T47D (cell line): ENCODE measurements around the gene TCIRG1.

ENCODE experiments used
- DNase-seq, 2 experiments: peaks; one replicate each; pipeline versions ENCODE4 v3.0.0 to v3.0.0-alpha.2; 2011 to 2012; ENCODE audit warnings: low read depth in 1 of 2, low spot score in 1 of 2
- JUND ChIP-seq: IDR thresholded peaks from 2 replicates; pipeline ENCODE4 v1.6.1; 2012; ENCODE audit warnings: low read depth
- in situ Hi-C: cut with HindIII; loops from 2 replicates; pipeline ENCODE4 v1.10.0; 2016; ENCODE audit warnings: low sequenced_read_pairs, low pct_unique_long_range_greater_than_20kb

Gene TCIRG1

DNA sequence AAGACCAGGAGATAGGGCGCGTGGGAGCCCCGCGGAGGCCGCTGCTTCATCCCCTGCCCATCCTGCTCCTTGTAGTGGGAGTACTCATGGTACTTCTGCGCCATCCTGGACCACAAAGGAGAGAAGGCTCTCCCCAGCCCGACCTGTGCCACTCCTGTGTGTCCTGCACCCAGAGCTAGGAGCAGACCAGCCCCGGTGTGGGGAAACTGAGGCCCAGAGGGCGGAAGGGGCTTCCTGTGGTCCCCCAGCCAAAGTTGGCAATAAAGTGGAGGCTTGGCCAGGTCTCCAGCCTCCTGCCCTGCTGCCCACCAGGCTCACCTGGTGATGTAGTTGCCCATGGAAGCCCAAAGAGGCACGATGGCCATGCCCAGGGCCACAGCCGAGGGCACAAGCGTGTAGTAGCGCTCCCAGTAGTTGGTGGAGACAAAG lies 39.6 kb upstream of the TCIRG1 start:
- no peak for TF ChIP-seq JUND
- in situ Hi-C loops: no loop called here
- no peak for DNase-seq

DNA sequence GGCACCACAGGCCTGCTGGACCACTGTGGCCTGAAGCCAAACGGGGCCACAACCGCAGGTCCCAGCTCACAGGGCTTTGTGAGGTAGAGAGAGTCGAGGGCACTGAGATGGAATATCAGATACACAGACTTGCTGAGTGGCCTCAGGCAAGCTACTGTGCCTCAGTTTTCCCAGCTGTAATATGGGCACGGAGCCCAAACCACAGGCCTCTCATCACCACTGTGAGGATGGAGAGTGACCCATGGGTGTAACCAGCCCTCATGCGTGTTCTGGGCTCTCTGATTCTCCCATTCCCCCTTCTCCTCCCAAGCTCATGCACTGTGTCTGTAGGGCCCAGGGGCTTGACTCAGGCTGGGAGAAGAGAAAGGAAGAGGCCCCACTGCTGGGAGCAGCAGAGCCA lies 39.1 kb upstream of the TCIRG1 start:
- no peak for TF ChIP-seq JUND
- in situ Hi-C loops: no loop called here
- DNase-seq: no peak

DNA sequence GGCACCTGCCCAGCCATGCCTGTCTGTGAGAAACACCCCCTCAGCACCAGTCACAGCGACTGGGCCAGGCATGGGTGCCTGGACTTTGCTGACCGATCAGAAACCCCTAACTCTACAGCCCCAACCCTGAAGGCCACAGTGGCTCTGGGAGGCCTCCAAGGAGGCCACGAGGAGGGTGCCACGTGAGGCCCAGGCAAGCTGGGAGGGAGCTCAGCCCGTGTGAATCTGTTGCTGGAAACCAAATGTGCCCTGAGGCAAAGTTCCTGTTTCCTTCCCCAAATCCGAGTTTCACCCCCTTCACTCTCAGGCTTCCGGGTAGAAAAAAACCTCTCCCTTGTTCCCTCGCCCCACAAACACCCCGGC lies 36.3 kb upstream of the TCIRG1 start:
- in situ Hi-C loops: no loop called here
- DNase-seq: no peak
- TF ChIP-seq JUND: no peak

DNA sequence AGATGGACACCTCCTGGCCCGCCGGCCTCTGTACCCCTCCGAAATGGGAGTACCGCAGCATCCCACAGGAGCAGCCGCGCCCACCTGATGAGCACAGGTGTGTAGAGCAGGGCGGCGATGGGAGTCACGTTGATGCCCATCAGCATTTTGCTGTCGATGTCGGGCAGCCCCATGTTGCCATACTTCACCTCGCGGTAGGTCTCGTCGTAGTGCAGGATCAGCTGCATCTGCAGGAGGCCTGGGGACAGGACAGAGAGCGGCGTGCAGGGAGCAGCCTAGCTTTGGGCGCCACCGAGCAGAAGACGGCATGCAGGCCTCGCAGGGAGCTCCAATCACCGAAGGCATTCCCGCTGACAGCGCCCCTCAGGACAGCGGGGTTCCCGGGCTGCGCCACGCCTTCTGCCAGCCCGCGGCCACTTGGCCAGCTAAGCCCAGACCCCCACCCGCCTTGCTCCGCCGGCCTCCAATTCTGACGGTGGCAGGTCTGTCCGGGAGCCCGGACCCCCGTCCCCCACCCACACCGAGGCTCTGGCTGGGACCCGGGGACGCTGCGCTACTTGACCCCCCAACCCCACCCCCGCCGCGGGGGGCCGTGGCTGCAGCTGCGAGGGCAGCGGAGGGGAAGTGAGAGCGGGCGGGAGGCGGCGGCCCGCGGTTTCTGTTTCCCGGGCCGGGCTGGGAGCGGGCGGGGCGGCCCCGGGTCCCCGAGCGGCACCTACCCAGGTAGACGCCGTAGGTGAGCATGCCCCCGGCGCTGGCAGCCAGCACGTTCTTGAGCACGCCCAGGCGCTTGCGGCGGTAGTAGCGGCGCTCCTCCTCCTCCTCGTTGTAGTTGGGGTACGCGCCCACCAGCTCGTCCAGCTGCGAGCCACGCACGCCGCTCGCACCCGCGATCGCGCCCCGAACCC lies 35.6 kb upstream of the TCIRG1 start:
- TF ChIP-seq JUND: no peak
- in situ Hi-C loops: no loop called here
- DNase-seq: peak in 1 of 2 experiments; percentile 64

DNA sequence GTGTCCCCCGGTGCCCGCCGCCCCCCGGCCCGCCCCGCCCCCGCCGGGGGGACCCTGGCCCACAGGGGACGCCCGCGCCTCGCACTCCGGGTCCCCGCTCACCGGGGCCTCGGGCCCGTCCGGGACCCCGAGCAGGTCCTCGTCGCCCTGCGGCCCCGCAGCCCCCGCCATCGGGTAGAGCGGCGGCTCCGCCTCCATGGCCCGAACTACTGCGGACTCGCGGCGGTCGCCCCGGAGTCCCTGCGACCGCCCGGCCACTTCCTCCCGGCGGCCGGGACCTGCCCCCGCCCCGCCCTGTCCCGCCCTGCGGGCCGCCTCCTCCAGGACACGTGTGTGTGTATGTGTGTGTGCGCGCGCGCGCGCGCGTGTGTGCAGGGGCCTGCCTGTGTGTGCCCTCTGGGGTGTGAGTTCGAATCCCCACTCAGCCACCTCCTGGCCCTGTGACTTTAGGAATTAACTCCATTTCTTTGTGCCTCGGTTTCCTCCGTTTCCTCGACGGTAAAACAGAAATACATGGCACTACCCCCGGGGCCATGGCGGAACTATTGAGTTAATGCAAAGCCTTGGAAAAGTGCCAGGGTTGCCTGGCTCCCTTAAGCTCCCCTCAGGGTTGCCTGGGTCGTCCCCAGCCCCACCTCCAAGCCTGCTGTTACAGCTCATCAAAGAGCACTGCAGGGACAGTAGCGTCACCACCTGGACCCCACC lies 34.8 kb upstream of the TCIRG1 start, which contains the start of gene UNC93B1:
Gene UNC93B1, minus strand, starts transcription at position 252 of the 705 bp plus-strand sequence. Its CDS starts 54 bp downstream, at position 198.
- DNase-seq: peak; percentile 75 to 95
- TF ChIP-seq JUND: no peak
- in situ Hi-C loops: no loop called here

DNA sequence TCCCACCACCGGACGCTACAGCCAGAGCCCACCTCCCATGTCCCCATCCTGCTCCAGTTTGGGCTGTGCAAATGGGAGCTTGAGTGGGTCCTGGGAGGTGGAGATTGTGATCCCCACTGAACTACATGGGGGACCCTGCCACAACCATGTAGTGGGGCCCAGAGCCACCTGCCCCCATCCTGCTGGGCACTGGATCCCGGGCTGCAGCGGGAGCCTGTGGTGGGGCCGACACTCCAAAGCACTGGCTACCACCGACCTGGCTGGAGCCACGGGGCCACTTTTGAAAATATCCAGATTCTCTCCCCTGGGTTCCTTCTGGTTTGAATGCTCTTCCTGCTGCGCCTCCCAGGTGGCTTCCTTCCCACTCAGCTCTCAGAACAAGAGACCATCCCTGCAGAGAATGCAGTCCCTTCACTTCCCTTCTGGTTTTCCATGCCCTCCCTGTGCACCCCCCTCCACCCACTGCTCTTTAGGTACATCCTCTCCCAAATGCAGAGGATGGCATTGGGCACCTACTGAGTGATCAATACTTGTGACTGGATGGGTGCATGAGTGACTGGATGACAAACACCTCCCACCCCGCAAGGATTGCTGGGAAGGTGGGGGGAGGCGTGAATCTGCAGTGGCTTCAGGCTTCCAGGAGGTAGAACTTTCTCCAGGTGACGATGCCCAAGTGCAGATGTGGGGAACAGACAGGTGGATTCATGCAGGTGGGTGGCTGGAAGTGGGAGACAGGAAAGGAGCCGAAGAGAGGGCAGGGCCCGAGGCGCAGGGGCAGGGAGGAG lies 34.1 kb upstream of the TCIRG1 start:
- no peak for TF ChIP-seq JUND
- DNase-seq: peak; percentile 87 to 99
- in situ Hi-C loops: no loop called here

DNA sequence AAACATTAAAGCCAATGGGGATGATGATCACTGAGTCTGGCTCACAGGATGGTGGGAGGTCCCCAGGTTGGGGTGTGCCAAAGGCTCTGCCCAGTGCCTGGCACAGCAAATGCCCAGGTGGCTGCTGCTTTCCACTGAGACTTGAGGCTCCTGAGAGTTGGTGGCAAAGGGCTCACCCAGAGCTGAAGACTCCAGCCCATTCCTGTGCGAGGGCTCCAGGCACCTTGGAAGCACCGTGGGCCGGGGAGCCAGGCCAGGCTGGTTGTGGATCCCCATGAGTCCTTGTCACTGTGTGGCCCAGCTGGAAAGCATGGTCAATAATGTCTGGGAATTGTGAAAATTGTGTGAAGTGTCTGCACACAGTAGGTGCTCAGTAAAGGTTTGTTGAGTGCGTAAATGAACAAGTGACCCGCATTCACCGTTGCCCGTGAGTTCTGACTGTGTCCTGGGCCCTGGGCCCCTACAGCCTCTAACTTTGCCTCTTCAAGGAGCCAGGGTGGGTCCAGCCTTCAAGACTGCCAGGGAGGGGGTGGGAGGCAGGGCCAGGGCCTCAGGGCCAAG lies 32.1 kb upstream of the TCIRG1 start:
- in situ Hi-C loops: no loop called here
- no peak for DNase-seq
- TF ChIP-seq JUND: no peak

DNA sequence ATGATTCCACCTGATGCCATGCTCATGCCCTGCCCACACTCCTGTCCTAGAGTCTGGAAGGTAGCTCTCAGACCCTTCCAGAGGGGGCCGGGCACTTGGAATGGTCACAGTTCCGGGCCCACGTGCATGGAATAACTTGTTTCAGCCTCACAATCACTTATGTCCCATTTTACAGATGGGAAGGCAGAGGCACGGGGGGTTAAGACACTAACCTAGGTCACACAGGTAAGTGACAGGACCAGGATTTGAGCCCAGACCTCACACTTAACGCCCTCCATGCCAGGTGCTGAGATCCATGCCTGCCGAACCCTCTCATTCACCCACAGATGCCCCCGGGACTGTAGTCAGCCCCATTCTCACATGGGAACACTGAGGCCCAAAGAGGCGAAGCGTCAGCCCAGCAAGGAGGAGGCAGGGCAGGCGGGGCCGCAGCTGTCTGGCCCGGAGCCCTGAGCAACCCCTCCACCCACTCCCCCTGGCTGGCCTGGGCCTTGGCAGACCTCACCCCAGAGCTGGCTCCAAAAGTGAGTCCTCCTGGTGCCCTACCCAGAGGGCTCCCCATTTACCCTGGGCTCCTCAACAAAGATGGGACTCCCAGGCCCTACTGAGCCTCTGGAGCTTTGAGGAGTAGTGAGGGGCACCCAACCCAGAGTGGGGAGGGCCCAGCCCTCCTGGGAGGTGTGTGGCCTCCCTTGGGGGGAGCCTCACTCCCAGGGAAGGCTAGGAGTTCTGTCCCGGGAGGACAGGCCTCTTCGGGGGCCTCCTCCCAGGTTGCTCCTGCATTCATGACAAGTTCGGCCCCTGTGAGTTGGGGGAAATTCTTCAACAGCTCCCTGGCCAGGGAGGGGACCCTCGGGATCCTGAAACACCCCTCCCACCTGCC lies 31.1 kb upstream of the TCIRG1 start:
- TF ChIP-seq JUND: no peak
- no peak for DNase-seq
- in situ Hi-C loops: no loop called here

DNA sequence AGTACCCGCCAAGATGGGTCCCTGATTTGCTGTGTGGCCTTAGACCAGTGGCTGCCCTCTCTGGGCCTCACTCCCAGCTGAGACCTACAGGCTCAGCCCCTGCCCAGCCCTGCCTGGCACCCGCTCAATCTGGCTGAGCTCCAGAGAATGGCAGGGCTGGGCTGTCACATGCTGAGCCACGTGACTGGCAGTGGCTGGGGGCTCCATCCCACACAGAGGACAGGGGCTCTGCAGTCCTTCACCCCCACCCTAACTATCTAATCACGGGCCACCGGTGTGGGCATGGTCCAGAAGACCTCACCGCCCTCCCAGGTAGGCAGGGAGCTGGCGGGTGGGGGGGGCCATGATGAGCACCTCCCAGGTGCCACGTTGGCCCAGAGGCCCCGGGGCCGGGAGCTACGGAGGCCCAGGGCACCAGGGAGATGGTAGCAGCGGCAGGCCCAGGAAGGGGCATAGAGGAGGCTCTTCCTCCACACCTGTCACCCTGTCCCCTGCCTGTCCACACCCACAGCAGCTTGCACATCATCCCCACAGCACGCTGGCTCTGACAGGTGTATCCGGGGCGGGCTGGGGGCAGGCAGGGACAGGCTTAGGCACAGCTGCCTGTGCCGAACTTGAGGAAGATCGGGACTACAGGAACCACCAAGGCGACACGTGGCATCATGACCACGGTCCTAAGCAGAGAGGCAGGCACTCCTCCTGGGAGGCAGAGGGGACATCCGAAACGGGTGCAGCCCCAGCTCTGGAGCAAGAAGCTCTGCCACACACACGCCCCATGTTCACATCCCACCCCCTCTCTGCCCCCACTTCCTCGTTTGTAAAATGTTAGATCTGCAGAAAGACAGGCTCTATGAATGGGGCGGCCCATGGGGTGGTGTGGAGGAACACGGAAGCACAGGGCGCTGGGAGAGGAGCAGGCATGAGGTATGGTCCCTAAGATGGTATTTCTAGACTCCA lies 30.2 kb upstream of the TCIRG1 start:
- DNase-seq: peak in 1 of 2 experiments; percentile 66
- in situ Hi-C loops: no loop called here
- no peak for TF ChIP-seq JUND

DNA sequence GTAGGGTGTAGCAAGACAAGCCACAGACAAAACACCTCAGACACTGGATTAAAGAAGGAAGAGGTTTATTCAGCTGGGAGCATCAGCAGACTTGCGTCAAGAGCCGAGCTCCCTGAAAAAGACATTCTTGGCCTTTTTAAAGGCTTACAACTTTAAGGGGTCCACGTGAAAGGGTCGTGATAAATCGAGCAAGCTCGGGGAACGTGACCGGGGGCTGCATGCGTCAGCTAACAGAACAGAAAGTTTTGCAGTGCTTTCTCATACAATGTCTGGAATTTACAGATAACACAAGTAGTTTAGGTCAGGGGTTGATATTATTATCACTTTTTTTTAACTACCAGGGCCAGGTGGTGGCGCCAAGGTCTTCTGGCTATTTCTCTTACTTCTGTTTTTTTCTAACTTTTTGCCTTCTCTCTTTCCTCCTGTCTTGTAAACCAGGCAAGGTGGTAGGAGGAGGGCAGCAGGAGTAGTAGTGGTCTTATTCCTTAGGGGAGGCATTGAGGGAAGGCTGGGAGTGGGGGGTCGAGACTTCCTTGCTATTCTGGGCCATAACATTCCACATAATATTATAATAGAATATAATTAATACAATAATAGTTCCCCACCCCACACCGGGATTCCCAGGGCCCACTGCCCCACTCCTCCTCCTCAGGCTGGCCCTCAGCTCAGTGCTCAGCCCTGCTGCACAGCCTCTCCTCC lies 29.3 kb upstream of the TCIRG1 start:
- DNase-seq: no peak
- no peak for TF ChIP-seq JUND
- in situ Hi-C loops: no loop called here
